ENCODE measurements around the gene RCAN2.
"Not testable (repeated sequence)": the region's sequence is repeated elsewhere in the genome, so short reads cannot be mapped to it uniquely, and the experiment has no call there.

Gene RCAN2

GRCh38 chr6:46395530-46395929, 95.7 kb downstream of the RCAN2 start:
- in situ Hi-C loops (cut with HindIII; ENCODE audit: low sequenced_read_pairs): no loop called here
- no peak overlapping the region for H3K4me3 ChIP-seq (ENCODE audit: low read depth, low read length)
- DNase-seq (ENCODE audit: low read depth, low spot score): no peak
- no peak for TF ChIP-seq CTCF (IDR thresholded peaks at IDR 0.05; ENCODE audit: low read depth, low read length)

- no peak overlapping the region for H3K4me3 ChIP-seq (ENCODE audit: low read depth, low read length)
- no peak for TF ChIP-seq CTCF (IDR thresholded peaks at IDR 0.05; ENCODE audit: low read depth, low read length)
- no peak for DNase-seq (ENCODE audit: low read depth, low spot score)
- in situ Hi-C loops (cut with HindIII; ENCODE audit: low sequenced_read_pairs): no loop called here
Measured at GRCh38 chr6:46393940-46394337, 97.3 kb downstream of the RCAN2 start.

GRCh38 chr6:46393161-46393939, 97.9 kb downstream of the RCAN2 start:
- DNase-seq (ENCODE audit: low read depth, low spot score): no peak
- in situ Hi-C loops (cut with HindIII; ENCODE audit: low sequenced_read_pairs): no loop called here
- TF ChIP-seq CTCF (IDR thresholded peaks at IDR 0.05; ENCODE audit: low read depth, low read length): no peak
- no peak overlapping the region for H3K4me3 ChIP-seq (ENCODE audit: low read depth, low read length)

- in situ Hi-C loops (cut with HindIII; ENCODE audit: low sequenced_read_pairs): no loop called here
- no peak for DNase-seq (ENCODE audit: low read depth, low spot score)
- H3K4me3 ChIP-seq (ENCODE audit: low read depth, low read length): no peak overlapping the region
- no peak for TF ChIP-seq CTCF (IDR thresholded peaks at IDR 0.05; ENCODE audit: low read depth, low read length)
Measured at GRCh38 chr6:46392294-46392693, 99.0 kb downstream of the RCAN2 start.

GRCh38 chr6:46390153-46390876, 100.9 kb downstream of the RCAN2 start:
- no peak overlapping the region for H3K4me3 ChIP-seq (ENCODE audit: low read depth, low read length)
- in situ Hi-C loops (cut with HindIII; ENCODE audit: low sequenced_read_pairs): no loop called here
- no peak for TF ChIP-seq CTCF (IDR thresholded peaks at IDR 0.05; ENCODE audit: low read depth, low read length)
- DNase-seq (ENCODE audit: low read depth, low spot score): no peak

GRCh38 chr6:46387728-46388127, 103.5 kb downstream of the RCAN2 start:
- in situ Hi-C loops (cut with HindIII; ENCODE audit: low sequenced_read_pairs); DNase-seq (ENCODE audit: low read depth, low spot score); H3K4me3 ChIP-seq (ENCODE audit: low read depth, low read length): not testable (repeated sequence)

GRCh38 chr6:46381579-46381978, 109.7 kb downstream of the RCAN2 start:
- TF ChIP-seq CTCF (IDR thresholded peaks at IDR 0.05; ENCODE audit: low read depth, low read length): no peak
- in situ Hi-C loops (cut with HindIII; ENCODE audit: low sequenced_read_pairs): no loop called here
- H3K4me3 ChIP-seq (ENCODE audit: low read depth, low read length): no peak overlapping the region
- no peak for DNase-seq (ENCODE audit: low read depth, low spot score)

Measured in astrocyte of the spinal cord (primary cell).